22Rv1 (cell line): ENCODE measurements around the gene POGK.

Source experiments
- ZFX ChIP-seq: fragments of 450-650 bp; IDR thresholded peaks from 2 replicates; pipeline ENCODE4 v1.6.1; 2017; ENCODE audit warnings: antibody characterized with exemption, borderline replicate concordance
- TF ChIP-seq, protein P1 (sequence below): fragments of 450-650 bp; IDR thresholded peaks from 2 replicates; pipeline ENCODE4 v1.5.1; 2017; ENCODE audit warnings: mild to moderate bottlenecking

DNA sequence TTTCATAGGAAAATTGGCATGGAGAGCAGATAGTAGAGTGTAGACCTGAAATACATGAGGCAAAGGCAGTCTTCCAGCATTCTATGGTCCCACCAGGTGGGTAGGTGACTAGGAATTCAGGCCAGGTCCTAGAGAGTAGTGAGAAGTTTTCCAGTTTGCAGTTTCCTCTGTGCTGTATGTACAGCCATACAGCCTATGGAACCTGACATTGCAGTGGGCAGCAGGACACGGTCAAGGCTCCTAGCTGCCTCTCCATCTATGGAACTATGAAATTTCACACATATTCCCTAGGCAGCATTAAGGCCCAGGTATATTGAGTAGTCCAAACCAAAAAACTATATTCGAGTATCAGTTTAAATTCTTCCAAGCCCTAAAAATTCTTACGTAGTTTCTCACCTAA lies 16.3 kb downstream of the POGK start:
- TF ChIP-seq, protein P1, sequence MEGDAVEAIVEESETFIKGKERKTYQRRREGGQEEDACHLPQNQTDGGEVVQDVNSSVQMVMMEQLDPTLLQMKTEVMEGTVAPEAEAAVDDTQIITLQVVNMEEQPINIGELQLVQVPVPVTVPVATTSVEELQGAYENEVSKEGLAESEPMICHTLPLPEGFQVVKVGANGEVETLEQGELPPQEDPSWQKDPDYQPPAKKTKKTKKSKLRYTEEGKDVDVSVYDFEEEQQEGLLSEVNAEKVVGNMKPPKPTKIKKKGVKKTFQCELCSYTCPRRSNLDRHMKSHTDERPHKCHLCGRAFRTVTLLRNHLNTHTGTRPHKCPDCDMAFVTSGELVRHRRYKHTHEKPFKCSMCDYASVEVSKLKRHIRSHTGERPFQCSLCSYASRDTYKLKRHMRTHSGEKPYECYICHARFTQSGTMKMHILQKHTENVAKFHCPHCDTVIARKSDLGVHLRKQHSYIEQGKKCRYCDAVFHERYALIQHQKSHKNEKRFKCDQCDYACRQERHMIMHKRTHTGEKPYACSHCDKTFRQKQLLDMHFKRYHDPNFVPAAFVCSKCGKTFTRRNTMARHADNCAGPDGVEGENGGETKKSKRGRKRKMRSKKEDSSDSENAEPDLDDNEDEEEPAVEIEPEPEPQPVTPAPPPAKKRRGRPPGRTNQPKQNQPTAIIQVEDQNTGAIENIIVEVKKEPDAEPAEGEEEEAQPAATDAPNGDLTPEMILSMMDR: no peak
- TF ChIP-seq ZFX: no peak
